IMR-90 (cell line): ENCODE data around the gene NOL4. TPM values are rescaled to one million over a fixed set of nuclear protein-coding genes. Genes with fewer than 3 reads are reported as not detected.

ENCODE experiments used
- ATAC-seq: fragments of 200-7000 bp; cut with Tn5 transposase; 2 replicates; pipeline ENCODE4 v1.9.1; 2020; ENCODE audit warnings: low read depth, mild to moderate bottlenecking, moderate library complexity
- BruUV-seq: library from RNA; stranded (reverse); fragments of 400-500 nt; replicated peaks from 2 replicates; lab custom pipeline; 2021; lab: Mats Ljungman, UMichigan
- CTCF ChIA-PET: fragments of 300-600 bp; formaldehyde crosslinking; extraction: SDS; loops from one replicate; lab custom pipeline; 2021; ENCODE audit warnings: antibody characterized with exemption; lab: Yijun Ruan, JAX
- POLR2A ChIA-PET: fragments of 300-600 bp; sonication (Branson Sonifier 250); formaldehyde crosslinking; loops from one replicate; lab custom pipeline; 2022; ENCODE audit warnings: antibody characterized with exemption; ENCODE audit not compliant: unreplicated experiment; lab: Charles Lee
- DNase-seq: peaks from one replicate; pipeline ENCODE4 v3.0.0; 2013
- H2AFZ ChIP-seq: replicated peaks from 2 replicates; pipeline ENCODE3; 2013; ENCODE audit warnings: low read length, mild to moderate bottlenecking; ENCODE audit not compliant: poor library complexity
- H2AK5ac ChIP-seq: 2 replicates; pipeline ENCODE4 v1.6.1; 2013; ENCODE audit warnings: low read depth, low read length, inconsistent platforms
- H2AK9ac ChIP-seq: replicated peaks from 2 replicates; pipeline ENCODE3; 2013; ENCODE audit warnings: mild to moderate bottlenecking, low read depth, low read length, moderate library complexity; ENCODE audit not compliant: poor library complexity
- H2BK120ac ChIP-seq: 2 replicates; pipeline ENCODE4 v1.6.1; 2013; ENCODE audit warnings: low read depth, low read length, inconsistent platforms
- H2BK15ac ChIP-seq: 3 replicates; pipeline ENCODE4 v1.6.1; 2013; ENCODE audit warnings: low read depth, low read length, inconsistent platforms
- H2BK20ac ChIP-seq: 2 replicates; pipeline ENCODE4 v1.6.1; 2013; ENCODE audit warnings: low read depth, mild to moderate bottlenecking, inconsistent platforms, low read length, moderate library complexity
- H2BK5ac ChIP-seq: 2 replicates; pipeline ENCODE4 v1.6.1; 2013; ENCODE audit warnings: mild to moderate bottlenecking, low read depth, low read length, inconsistent platforms; ENCODE audit not compliant: poor library complexity, severe bottlenecking
- H3K14ac ChIP-seq: replicated peaks from 2 replicates; pipeline ENCODE4 v1.6.1; 2013; ENCODE audit warnings: low read depth, low read length, inconsistent platforms
- H3K18ac ChIP-seq: 2 replicates; pipeline ENCODE4 v1.6.1; 2013; ENCODE audit warnings: low read depth, low read length, control low read depth
- H3K23ac ChIP-seq: 2 replicates; pipeline ENCODE4 v1.6.1; 2013; ENCODE audit warnings: low read depth, low read length, inconsistent platforms
- H3K27ac ChIP-seq: 2 replicates; pipeline ENCODE4 v1.5.1; 2013; ENCODE audit warnings: mild to moderate bottlenecking, control low read depth, low read length; ENCODE audit not compliant: insufficient read depth
- H3K27me3 ChIP-seq: 2 replicates; pipeline ENCODE4 v1.6.1; 2013; ENCODE audit warnings: low read length; ENCODE audit not compliant: control insufficient read depth, insufficient read depth
- H3K36me3 ChIP-seq: 2 replicates; pipeline ENCODE4 v1.6.1; 2013; ENCODE audit warnings: low read length, mixed read lengths; ENCODE audit not compliant: control insufficient read depth, insufficient read depth
- H3K4ac ChIP-seq: 2 replicates; pipeline ENCODE4 v1.6.1; 2013; ENCODE audit warnings: low read depth, low read length, inconsistent platforms
- H3K4me1 ChIP-seq: 2 replicates; pipeline ENCODE4 v1.6.1; 2013; ENCODE audit warnings: low read length, mixed read lengths; ENCODE audit not compliant: control insufficient read depth, insufficient read depth
- H3K4me2 ChIP-seq: 2 replicates; pipeline ENCODE4 v1.6.1; 2013; ENCODE audit warnings: low read depth, mild to moderate bottlenecking, control low read depth, low read length, moderate library complexity
- H3K4me3 ChIP-seq: 2 replicates; pipeline ENCODE4 v1.5.1; 2013; ENCODE audit warnings: low read depth, mild to moderate bottlenecking, control low read depth, low read length, moderate library complexity; ENCODE audit not compliant: insufficient read depth
- H3K56ac ChIP-seq: 2 replicates; pipeline ENCODE4 v1.6.1; 2013; ENCODE audit warnings: low read length, inconsistent platforms; ENCODE audit not compliant: insufficient read depth; ENCODE audit errors: extremely low read depth
- H3K79me1 ChIP-seq, 2 experiments: 2 replicates each; pipeline ENCODE4 v1.6.1; 2013; ENCODE audit warnings: low read length in 2 of 2, inconsistent platforms in 1 of 2, low read depth in 1 of 2
- H3K9ac ChIP-seq: 2 replicates; pipeline ENCODE4 v1.6.1; 2013; ENCODE audit warnings: low read depth, low read length, control low read depth
- H3K9me1 ChIP-seq: 2 replicates; pipeline ENCODE4 v1.6.1; 2013; ENCODE audit warnings: low read length, inconsistent platforms; ENCODE audit not compliant: insufficient read depth
- H3K9me3 ChIP-seq: 2 replicates; pipeline ENCODE4 v1.6.1; 2013; ENCODE audit warnings: low read length; ENCODE audit not compliant: control insufficient read depth, insufficient read depth
- H4K20me1 ChIP-seq: 2 replicates; pipeline ENCODE4 v1.6.1; 2013; ENCODE audit warnings: low read length, inconsistent platforms; ENCODE audit not compliant: insufficient read depth
- H4K5ac ChIP-seq: 2 replicates; pipeline ENCODE4 v1.6.1; 2013; ENCODE audit warnings: mild to moderate bottlenecking, low read depth, low read length, control low read depth
- H4K8ac ChIP-seq, 2 experiments: 2 replicates each; pipeline ENCODE4 v1.6.1; 2013; ENCODE audit warnings: low read depth in 2 of 2, low read length in 2 of 2, control low read depth in 1 of 2, inconsistent platforms in 1 of 2
- H4K91ac ChIP-seq: 2 replicates; pipeline ENCODE4 v1.6.1; 2013; ENCODE audit warnings: low read depth, low read length, inconsistent platforms; ENCODE audit not compliant: insufficient read depth
- BHLHE40 ChIP-seq: fragments of 150-350 bp; IDR thresholded peaks from 2 replicates; pipeline ENCODE4 v1.6.1; 2016; ENCODE audit warnings: mild to moderate bottlenecking, low read depth, low read length
- CEBPB ChIP-seq: IDR thresholded peaks from 2 replicates; pipeline ENCODE4 v1.6.1; 2012; ENCODE audit warnings: low read depth, low read length, improper control_type of control experiment
- CHD1 ChIP-seq: IDR thresholded peaks from 2 replicates; pipeline ENCODE4 v1.6.1; 2012; ENCODE audit warnings: low read depth, low read length, improper control_type of control experiment
- FOS ChIP-seq: fragments of 150-350 bp; IDR thresholded peaks from 2 replicates; pipeline ENCODE4 v1.6.1; 2016; ENCODE audit warnings: low read depth, low read length
- MAFK ChIP-seq: IDR thresholded peaks from 2 replicates; pipeline ENCODE4 v1.6.1; 2012; ENCODE audit warnings: low read depth, low read length, improper control_type of control experiment
- MAZ ChIP-seq: IDR thresholded peaks from 2 replicates; pipeline ENCODE4 v1.6.1; 2012; ENCODE audit warnings: low read depth, mild to moderate bottlenecking, low read length, improper control_type of control experiment, moderate library complexity, borderline replicate concordance
- MXI1 ChIP-seq: IDR thresholded peaks from 2 replicates; pipeline ENCODE4 v1.6.1; 2012; ENCODE audit warnings: low read depth, mild to moderate bottlenecking, low read length, moderate library complexity, borderline replicate concordance
- NFE2L2 ChIP-seq: fragments of 150-350 bp; IDR thresholded peaks from 2 replicates; pipeline ENCODE4 v1.6.1; 2016; ENCODE audit warnings: low read depth, mild to moderate bottlenecking, low read length
- POLR2A ChIP-seq: IDR thresholded peaks from 2 replicates; pipeline ENCODE4 v1.6.1; 2012; ENCODE audit warnings: mild to moderate bottlenecking, low read depth, low read length
- RAD21 ChIP-seq: IDR thresholded peaks from 2 replicates; pipeline ENCODE4 v1.6.1; 2012; ENCODE audit warnings: low read length, improper control_type of control experiment
- RCOR1 ChIP-seq: IDR thresholded peaks from 2 replicates; pipeline ENCODE4 v1.6.1; 2012; ENCODE audit warnings: mild to moderate bottlenecking, low read length, improper control_type of control experiment; ENCODE audit not compliant: insufficient replicate concordance
- RFX5 ChIP-seq: IDR thresholded peaks from 2 replicates; pipeline ENCODE4 v1.8.0; 2012; ENCODE audit warnings: low read depth, mild to moderate bottlenecking, low read length, moderate library complexity
- SMC3 ChIP-seq: fragments of 150-350 bp; IDR thresholded peaks from 2 replicates; pipeline ENCODE4 v1.6.1; 2016; ENCODE audit warnings: low read depth, mild to moderate bottlenecking, antibody characterized with exemption, low read length, moderate library complexity
- WGBS, 2 experiments: methylation state at CpG; one replicate each; pipeline versions ENCODE4 v1.1.5 to v1.1.7; 2013; ENCODE audit warnings: missing lambda C conversion rate in 2 of 2; ENCODE audit not compliant: insufficient read length in 1 of 2; ENCODE audit errors: extremely low coverage in 2 of 2; 5-methylcytosine and 5-hydroxymethylcytosine counted together
- dilution Hi-C: fragments of 300-500 bp; cut with HindIII; formaldehyde crosslinking; loops from one replicate; pipeline ENCODE4 v1.14.3; 2018; ENCODE audit warnings: low sequenced_read_pairs; ENCODE audit not compliant: unreplicated experiment
- in situ Hi-C: fragments of 300-500 bp; cut with MboI; formaldehyde crosslinking; loops from 3 replicates; pipeline ENCODE4 v1.14.3; 2019; ENCODE audit warnings: low sequenced_read_pairs, inconsistent platforms, mixed read lengths
- intact Hi-C: fragments of 100-400 bp; cut with micrococcal nuclease; formaldehyde crosslinking; loops from 2 replicates; pipeline ENCODE4 v1.10.0; 2022
- polyA plus RNA-seq, 3 experiments: library from polyadenylated mRNA; depleted of rRNA; stranded (reverse); fragments of >200 nt; gene quantifications; 2 replicates each; pipeline ENCODE4 v1.2.3, GENCODE V29; 2012; ENCODE audit warnings: low replicate concordance in 1 of 3
- total RNA-seq: library from RNA; depleted of rRNA; stranded (reverse); fragments of >200 nt; gene quantifications from 2 replicates; pipeline ENCODE4 v1.2.3, GENCODE V29; 2012
- TF ChIP-seq, protein P1 (sequence below): fragments of 150-350 bp; IDR thresholded peaks from 2 replicates; pipeline ENCODE4 v1.6.1; 2016; ENCODE audit warnings: low read depth, mild to moderate bottlenecking, low read length, moderate library complexity, borderline replicate concordance
- TF ChIP-seq, protein P2 (sequence below): fragments of 150-350 bp; IDR thresholded peaks from 2 replicates; pipeline ENCODE4 v1.6.1; 2017; ENCODE audit warnings: mild to moderate bottlenecking, antibody characterized with exemption, low read length, low read depth
- TF ChIP-seq, protein P3 (sequence below): conservative IDR thresholded peaks from 2 replicates; pipeline ENCODE4 v1.5.1; 2012; ENCODE audit warnings: mild to moderate bottlenecking, low read depth, low read length, improper control_type of control experiment

NOL4 gene
- total and polyA plus RNA-seq, 2 of the 4 experiments (the other 2 are of a cell fraction): not detected

DNA sequence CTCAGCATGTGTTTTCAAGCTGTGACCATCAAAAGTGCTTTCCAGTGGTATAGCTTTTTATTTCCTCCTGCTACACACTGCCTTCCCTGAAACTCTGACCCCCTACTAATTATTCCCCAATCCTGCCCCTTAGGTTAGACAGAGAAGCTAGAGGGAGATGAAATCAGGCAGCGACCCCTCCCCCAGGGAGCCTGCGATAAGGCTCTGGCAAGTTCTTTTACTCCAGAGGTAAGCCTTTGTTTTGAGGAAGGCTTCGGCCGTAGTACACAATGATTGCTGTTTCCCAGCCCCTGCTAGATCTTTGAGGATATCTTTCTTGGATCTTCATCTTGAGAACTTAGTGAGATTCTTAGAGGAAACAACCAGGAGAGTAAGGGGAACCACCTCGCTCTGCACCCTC is 33.5 kb upstream of the NOL4 start:
- no peaks in the 10 kb centered on the region for H3K9me3 ChIP-seq
- in situ Hi-C loops: no loop called here
- no peaks in the 10 kb centered on the region for H3K27me3 ChIP-seq
- H2BK20ac ChIP-seq: no peak overlapping the region
- H3K4me2 ChIP-seq: no peak overlapping the region
- H3K4me1 ChIP-seq: no peaks in the 10 kb centered on the region
- BruUV-seq: no TSS peak
- H3K14ac ChIP-seq: no peak overlapping the region
- no peak overlapping the region for H4K8ac ChIP-seq
- TF ChIP-seq, protein P1, sequence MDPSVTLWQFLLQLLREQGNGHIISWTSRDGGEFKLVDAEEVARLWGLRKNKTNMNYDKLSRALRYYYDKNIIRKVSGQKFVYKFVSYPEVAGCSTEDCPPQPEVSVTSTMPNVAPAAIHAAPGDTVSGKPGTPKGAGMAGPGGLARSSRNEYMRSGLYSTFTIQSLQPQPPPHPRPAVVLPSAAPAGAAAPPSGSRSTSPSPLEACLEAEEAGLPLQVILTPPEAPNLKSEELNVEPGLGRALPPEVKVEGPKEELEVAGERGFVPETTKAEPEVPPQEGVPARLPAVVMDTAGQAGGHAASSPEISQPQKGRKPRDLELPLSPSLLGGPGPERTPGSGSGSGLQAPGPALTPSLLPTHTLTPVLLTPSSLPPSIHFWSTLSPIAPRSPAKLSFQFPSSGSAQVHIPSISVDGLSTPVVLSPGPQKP: no peak
- TF ChIP-seq BHLHE40: no peak
- no peak for TF ChIP-seq MAFK
- no peak for TF ChIP-seq MAZ
- no peak for TF ChIP-seq MXI1
- no peak for TF ChIP-seq NFE2L2
- TF ChIP-seq CEBPB: no peak
- TF ChIP-seq POLR2A: no peak
- no peak for TF ChIP-seq RFX5
- no peak for TF ChIP-seq SMC3
- TF ChIP-seq, protein P2, sequence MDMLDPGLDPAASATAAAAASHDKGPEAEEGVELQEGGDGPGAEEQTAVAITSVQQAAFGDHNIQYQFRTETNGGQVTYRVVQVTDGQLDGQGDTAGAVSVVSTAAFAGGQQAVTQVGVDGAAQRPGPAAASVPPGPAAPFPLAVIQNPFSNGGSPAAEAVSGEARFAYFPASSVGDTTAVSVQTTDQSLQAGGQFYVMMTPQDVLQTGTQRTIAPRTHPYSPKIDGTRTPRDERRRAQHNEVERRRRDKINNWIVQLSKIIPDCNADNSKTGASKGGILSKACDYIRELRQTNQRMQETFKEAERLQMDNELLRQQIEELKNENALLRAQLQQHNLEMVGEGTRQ: no peak
- TF ChIP-seq RAD21: no peak
- no peak for TF ChIP-seq CHD1
- TF ChIP-seq, protein P3, sequence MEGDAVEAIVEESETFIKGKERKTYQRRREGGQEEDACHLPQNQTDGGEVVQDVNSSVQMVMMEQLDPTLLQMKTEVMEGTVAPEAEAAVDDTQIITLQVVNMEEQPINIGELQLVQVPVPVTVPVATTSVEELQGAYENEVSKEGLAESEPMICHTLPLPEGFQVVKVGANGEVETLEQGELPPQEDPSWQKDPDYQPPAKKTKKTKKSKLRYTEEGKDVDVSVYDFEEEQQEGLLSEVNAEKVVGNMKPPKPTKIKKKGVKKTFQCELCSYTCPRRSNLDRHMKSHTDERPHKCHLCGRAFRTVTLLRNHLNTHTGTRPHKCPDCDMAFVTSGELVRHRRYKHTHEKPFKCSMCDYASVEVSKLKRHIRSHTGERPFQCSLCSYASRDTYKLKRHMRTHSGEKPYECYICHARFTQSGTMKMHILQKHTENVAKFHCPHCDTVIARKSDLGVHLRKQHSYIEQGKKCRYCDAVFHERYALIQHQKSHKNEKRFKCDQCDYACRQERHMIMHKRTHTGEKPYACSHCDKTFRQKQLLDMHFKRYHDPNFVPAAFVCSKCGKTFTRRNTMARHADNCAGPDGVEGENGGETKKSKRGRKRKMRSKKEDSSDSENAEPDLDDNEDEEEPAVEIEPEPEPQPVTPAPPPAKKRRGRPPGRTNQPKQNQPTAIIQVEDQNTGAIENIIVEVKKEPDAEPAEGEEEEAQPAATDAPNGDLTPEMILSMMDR: no peak
- no peak for TF ChIP-seq RCOR1
- TF ChIP-seq FOS: no peak
- no peaks in the 10 kb centered on the region for H4K20me1 ChIP-seq
- DNase-seq (no peak), ATAC-seq (no peak)
- no CpG with 5 or more reads among the region's 5 CpGs for WGBS, 2 experiments
- no peak overlapping the region for H3K4ac ChIP-seq
- no peak overlapping the region for H4K91ac ChIP-seq
- H2AK9ac ChIP-seq: no peak overlapping the region
- H2AFZ ChIP-seq: no peak overlapping the region
- H3K18ac ChIP-seq: no peak overlapping the region
- no peaks in the 10 kb centered on the region for H3K9me1 ChIP-seq
- intact Hi-C loops: no loop called here
- H3K56ac ChIP-seq: no peak overlapping the region
- no peak overlapping the region for H4K5ac ChIP-seq
- H3K79me1 ChIP-seq: no peaks in the 10 kb centered on the region
- no peak overlapping the region for H2BK15ac ChIP-seq
- no peak overlapping the region for H3K9ac ChIP-seq
- no peak overlapping the region for H3K23ac ChIP-seq
- H2AK5ac ChIP-seq: no peak overlapping the region
- dilution Hi-C loops: no loop called here
- ChIA-PET CTCF (no interaction called here), POLR2A (no interaction called here)
- no peak overlapping the region for H2BK5ac ChIP-seq
- no peak overlapping the region for H3K27ac ChIP-seq
- H2BK120ac ChIP-seq: no peak overlapping the region
- H3K36me3 ChIP-seq: no peaks in the 10 kb centered on the region
- no peak overlapping the region for H3K4me3 ChIP-seq
